HG03064 (cell line): Measurements from ENCODE around the gene GJD3.
A peak's percentile ranks its signal among the peaks of the same experiment; 100 is the strongest.

Experiments
- ATAC-seq: cut with Tn5 transposase; IDR thresholded peaks from one replicate; pipeline ENCODE4 v1.9.1; 2021; ENCODE audit warnings: low read depth; ENCODE audit not compliant: unreplicated experiment

GJD3 gene

DNA sequence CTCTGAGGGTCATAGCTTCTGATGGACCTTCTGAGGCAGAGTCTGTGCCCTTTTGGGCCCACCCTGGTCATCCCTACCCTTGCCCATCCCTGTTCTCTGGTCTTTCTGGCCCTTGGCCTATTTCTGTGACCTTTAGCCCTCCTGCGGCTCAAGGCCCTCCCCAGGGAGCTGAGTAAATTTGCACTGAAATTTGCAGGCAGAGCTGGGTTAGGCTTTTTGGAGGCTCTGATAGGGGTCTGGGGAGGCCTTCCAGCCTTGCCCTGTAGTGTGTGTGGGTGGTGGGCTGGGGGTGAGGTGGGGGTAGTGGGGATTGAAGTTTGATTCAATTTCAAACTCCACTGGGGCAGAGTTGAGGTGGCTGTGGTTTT is 37.7 kb downstream of the GJD3 start:
- no peak for ATAC-seq

DNA sequence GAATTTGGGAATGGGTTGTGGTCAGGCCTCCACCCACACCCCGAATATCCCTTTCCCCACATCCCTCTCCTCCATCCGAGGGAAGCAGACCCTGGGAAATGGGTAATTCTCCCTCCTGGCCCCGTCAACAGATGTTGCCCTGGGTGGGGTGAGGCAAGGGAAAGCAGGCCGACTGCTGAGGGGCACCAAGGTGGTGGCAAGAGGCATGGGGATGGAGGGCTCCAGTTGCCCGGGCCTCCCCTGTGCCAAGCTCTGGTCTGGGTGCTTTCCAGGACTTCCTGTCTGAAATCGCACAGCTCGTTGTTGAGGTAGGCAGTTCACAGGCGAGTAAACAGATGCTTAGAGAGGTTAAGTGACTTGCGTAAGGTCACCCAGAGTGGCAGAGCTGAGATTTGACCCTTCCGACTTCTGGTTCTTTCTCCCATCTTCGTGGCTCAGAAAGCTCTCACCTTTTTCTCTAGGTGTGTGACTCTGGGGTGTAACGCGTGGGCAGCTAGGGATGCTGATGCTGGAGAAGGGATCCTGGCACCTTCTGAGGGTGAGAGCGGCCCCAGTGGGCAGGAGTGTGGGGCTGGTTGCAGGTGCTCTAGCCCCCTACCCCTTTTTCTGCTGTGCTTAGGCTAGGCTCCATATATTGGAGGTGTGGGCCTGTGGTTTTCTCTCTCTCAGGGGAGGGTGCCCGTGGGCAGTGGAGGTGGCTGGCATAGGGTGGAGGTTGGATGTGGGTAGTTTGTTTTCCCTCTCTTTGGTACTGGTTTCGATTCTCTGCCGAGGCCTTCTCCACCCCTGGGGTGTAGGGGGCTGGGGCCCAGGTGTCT is 38.3 kb downstream of the GJD3 start:
- ATAC-seq: no peak

DNA sequence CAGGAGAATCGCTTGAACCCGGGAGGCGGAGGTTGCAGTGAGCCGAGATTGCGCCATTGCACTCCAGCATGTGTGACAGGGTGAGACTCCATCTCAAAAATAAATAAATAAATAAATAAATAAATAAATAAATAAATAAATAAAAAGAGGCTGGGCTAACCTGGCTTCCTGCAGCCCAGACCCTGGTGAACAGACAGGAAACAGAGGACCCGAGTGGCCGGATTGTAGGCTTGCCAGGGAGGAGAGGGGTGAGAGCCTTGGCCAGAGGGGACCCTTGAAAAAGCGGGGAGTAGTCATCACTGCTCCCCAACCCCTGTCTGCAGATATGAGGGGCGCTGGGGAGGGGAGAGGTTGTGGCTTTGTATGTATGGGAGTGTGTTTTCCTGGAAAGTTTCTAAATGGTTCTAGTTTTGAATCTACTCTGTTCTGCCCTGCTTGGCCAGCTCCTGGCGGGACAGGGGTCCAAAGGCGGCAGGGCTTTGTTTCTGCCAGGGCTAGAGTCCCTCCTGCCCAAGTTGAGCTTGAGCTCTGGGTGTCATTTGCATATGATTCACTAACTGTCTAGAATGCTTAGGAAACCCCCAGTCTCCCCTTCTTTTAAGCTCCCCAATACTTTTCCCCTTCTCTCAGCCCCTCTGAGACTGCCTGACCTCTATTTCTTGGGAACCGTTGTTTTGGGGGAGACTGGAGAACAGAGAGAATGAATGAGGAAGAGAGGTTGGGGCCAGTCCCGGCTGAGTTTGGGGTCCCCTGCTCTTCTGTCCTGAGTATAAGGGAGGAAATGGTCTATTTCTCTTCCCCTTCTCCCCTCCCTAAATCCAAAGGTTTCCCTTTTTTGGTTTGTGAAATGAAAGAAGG is 39.2 kb downstream of the GJD3 start:
- ATAC-seq: no peak

DNA sequence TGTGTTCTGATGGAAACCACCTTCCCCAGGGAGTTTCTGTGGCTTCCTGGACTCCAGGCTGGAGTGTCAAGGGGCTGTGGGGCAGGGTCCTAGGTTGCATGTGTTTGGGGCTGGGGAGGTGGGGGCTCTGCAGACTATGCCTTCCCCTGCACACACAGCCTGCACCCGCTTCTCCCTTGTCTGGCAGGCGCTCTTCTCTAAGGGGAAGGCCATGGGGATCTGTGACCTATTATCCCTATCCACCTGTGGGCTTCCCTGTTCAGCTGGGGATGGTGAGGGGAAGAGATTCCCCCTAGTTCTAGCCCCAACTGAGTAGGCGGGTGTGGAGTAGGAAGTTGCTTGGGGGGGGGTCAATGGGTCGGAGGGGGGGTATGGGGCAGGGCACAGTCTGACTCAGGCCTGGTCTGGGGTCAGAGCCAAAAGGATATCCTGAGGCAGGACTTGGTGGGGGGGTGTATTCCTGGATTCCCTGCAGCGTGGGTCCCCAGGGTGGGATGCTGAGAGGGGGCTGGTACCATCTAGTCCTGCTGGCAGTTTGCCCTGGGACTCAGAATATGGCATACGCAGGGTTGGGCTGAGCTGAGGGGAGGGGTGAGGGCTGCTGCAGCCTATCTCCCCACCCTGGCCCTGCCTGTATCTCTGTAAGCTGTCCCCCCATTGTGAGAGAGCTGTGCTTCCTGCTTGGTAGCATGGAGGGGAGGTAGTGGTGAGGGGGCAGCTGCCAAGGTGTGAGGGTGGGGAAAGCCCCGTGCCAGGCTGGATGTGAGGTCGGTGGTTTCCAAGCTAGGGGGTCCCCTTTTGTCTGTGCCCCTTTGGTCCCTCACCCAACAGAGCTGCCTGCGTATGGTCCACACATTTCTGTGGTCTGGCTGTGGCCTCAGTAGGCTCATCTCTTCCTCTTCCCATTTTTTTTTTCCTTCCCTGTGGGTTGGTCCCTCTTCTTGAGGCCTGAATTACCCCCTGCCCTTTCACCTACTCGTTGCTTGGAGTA is 40.9 kb downstream of the GJD3 start:
- no peak for ATAC-seq

DNA sequence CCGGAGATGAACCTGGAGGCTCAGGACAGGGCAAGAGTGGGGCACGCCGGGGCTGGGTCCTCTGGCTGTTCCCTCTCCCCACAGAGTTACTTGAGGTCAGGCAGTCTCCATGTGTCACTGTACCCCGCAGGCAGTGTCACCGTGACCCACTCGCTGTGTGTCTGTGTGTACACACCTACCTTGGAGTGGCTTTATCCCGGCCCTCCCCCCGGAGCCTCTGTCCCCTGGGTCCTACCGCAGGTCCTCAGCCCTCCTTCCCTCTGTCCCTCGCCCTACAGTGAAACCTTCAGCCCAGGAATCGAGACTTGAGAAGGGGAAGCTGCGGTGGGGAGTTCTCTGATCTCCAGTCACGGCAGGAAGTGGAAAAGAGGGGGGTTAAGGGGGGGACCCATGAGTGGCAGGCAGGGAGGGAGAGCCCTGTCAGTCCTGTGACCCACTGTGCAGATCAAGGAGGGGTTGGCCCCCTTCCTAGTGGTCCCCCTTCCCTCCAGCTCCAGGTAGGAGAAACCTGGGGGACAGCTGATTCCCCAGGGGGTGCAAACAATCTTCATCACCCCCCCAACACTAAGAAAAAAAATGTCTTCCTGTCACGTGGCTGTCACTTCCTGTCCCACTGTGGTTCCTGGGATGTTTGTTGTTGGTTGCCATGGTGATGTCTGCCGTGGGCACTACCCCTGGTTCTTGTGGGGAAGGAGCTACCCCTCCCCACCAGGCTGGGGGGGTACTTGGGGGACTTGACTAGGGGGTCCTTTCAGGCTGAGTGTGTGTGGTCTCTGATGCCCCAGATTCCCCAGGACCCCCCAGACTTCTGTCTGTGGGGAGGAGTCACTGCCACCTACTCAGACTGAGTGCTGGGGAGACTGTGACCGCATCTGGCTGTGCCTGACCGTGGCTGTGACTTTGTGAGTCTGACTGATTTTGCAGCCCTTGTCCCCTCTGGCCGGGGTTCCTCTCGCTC is 41.9 kb downstream of the GJD3 start:
- no peak for ATAC-seq

DNA sequence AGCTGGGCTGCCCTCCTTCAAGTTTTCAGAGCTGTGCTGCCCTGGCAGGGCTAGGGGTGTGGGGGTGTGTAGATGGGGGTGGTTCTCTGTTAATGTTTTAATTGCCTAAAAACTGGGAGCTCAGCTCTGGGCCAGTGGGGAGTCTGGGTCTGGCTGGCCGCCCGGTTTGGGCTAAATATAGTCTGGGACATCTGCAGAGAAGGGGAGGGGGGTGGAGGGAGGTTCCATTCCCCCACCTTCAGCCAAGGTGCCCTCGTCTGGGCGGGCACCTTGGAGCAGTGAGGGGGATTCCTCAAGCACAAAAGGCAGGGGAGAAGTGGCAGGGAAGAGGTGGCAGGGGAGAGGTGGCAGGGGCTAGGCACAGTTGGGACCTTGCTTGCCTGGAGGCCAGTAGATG is 42.6 kb downstream of the GJD3 start:
- no peak for ATAC-seq

DNA sequence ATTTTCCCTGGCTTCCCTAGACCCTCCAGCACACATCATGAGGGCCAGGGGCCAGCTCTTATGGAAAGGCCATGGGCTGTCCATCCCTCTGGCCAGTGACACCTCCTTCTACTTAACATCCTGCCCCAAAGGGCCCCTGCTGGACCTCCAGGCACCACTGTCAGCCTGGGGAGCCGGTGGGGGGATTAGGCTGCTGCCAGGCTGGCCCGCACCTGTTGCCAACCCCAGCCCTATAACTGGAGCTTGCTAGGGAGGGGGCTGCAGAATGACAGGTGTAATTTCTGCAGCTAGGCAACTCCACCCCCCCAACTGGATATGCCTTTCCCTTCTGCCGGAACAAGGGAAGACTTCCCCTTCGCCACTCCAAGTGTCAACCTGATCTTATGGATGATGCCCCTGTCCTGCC is 43.0 kb downstream of the GJD3 start:
- ATAC-seq: no peak

DNA sequence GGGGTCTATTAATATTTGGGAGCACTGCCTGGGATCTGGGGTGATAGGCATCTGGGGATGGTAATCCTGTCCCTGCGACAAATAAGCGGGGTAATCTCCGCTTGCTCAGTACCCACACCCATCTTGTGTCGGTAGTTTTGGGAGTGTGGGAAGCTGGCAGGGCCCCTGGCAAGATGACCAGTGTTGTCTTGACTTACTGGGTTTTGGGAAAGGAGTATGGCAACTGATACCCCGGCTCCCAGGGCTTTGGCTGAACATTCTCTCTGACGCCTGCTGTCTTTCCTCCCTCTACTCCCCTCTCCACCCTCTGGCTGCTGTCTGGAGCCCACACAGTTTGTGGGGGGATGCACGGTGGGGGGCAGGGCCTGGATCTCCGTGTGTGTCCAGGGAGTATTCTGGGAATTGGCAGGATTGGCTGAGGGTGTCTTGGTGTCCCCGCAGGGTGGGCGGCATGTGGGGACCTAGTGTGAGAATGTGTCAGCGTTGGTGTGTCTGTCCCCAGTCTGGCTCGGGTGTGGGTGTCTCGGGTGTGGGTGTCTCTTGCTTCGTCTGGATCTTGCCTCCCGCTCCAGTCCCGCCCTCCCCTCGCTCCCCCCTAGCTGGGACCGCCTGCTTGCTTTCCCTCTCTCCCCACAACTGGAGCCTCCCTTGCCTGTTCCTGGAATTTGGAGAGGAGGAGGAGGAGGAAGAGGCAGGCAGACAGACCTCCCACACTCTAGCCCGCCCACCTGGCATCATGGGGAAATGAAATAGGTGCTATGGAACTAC is 43.6 kb downstream of the GJD3 start:
- no peak for ATAC-seq

DNA sequence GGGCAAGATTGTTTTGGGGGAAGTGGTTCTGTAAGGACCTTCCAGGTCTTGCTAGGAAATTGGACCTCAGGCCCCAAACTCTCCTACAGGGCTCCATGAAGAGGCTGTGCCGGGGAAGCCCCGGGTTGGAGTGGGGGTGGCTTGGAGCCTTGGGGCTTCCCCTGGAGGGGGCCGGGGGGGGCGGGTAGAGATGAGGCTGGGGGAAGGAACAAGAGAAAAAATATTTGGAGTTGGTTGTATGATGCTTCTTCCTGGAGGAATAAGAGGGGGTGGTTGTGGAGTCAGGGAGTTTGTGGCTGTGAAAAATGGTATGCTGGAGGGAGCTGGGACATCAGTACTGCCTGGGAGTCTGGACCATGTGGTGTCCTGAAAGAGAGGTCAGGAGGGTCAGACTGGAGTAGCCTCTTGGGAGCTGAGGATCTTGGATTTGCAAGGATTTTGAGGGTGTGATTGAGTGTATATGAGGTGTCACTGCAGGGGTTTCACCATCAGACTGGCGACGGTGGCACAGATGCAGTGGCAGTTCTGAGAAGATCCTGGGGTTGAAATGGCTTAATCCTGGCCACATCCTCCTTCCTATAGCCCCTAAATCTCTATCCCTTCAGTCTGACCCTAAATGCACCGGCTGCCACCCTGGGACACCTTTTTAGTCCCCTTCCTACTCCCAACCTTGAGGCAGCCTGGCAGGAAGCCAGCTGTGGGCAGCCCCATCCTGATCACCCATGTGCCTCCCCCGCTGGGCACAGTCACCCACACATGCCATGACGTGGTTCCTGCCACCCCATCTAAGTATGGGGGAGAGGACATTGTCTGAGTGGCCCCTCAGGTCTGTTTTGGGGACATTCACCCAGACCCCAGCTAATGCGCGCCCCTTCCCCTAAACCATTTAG is 44.6 kb downstream of the GJD3 start:
- no peak for ATAC-seq

DNA sequence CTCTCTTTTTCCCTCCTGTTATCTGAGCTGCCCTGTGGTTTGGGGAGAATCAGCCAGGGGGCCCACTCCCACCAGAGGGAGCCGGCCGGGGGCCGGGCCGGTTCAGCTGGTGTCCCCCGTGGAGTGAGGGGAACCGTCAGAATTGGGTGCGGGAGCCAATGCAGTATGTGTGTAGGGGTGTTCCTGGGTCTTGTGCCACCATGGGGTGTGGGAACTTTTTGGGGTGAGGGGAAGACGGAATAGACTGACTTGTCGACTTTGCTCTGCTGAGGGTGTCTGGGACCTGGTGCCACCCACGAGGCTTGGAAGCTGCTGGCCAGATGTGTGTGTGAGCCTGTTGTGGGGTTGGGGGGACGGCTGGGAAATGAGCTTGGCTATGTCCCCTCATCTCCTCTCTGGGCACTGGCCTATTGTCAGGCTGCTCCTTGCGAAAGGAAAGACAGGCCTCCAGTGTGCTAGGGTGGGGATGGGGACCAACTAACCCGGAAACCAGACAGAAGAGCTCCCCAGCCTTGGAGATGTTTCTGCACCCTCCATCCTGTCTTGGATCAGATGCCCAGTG is 45.6 kb downstream of the GJD3 start:
- ATAC-seq: no peak

DNA sequence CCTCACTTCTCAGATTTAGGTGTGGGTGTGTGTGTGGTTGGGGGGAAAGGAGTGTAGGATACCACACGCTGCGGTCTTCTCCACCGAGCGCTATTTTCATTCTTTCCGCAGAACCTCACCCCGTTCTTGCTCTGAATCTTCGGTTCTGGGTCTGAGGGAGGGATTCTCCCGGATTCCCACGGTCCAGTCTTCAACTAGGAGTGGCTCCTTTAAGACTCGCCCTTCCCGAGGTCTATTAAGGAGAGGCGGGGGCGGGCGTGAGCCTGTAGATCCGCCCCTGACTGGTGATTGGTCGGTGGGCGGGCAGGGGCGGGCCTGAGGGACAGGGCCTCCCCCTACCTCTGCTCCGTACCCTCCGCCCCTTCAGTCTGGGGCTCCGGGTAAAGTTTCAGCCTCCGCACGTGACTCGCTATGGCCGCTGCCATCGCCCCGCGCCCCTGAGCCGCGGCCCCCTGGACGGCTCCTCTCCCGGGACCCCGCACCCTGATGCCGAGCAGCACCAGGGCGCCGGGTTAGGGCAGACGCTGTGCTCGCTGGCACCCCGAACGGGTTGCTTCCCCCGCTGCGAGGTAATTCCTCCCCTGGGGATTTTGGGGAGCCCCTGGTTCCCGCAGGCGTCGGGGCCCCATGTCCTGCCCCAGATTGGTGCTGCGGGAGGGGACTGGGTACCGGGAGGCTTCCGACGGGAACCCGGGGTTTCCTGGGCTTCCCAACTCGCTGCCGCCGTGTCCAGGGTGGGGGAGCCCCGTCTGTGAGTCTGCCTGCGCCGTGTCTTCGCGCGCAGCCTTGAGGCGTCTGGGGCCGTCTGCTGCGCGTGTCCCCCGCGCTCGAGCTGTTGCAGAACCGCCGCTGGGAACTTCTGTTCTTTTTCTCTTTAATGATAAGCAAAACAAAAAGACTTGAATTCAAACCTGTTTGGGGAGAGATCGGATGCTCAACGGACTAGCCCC is 46.4 kb downstream of the GJD3 start:
- peak; percentile 40 for ATAC-seq

DNA sequence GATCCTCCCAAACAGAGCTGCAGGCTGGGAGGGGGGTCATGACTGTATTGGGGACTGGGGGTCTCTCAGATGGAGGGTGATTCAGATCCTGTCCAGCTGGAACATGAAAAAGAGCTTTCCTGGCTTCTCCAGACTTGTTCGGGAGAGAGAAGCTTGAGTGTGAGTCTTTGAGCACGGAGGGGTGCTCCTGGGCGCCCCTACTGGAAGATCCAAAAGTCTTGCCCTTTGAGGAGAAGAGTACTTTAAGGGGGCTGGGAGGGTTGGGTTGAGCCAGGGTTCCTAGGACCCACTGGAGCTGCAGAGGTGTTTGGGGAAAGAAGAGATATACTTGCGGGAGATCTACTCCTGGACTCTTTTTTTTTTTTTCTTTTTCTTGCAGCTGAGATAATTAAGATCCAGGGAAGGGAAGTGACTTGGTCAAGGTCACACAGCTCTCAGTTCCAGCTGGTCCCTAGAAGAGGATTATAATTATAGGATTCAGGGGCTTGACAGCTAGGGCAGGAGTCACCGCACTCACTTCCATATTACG is 47.1 kb downstream of the GJD3 start:
- ATAC-seq: no peak

DNA sequence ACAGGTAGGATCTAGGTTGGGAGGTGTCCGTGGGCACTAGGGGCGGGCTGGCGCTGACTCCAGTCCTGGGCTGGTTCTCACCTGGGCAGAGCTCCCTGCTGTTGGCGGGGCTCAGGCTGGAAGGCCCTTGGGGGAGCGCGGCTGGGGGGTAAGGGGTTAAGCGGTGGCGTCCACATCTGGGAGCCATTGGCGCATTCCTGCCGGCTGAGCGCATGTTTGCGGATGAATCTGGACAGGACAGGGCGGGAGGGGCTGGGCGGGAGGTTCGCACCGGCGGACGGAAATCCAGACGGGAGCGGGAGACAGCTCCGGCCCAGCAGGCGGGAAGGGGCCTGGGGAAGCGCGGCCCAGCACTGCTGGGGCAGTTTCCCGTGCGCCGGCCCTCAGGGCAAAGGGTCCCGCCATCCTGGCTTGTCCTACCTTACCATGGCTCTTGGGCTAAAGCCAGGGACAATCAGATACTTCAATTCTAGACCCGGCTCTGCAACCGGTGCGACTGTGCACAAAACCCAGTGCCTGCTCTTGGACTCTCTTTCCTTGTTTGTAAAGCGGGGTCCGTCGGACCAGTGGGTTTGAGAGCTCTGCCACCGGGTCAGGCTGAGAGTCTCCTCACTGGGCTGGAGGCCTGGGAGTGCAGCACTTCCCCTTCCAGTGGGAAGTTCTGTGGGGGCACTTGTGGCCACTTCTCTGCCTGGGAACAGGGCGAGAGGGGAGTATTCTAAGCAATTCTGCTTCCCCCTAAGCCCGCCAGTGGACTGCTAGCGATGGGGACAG is 47.8 kb downstream of the GJD3 start:
- no peak for ATAC-seq

DNA sequence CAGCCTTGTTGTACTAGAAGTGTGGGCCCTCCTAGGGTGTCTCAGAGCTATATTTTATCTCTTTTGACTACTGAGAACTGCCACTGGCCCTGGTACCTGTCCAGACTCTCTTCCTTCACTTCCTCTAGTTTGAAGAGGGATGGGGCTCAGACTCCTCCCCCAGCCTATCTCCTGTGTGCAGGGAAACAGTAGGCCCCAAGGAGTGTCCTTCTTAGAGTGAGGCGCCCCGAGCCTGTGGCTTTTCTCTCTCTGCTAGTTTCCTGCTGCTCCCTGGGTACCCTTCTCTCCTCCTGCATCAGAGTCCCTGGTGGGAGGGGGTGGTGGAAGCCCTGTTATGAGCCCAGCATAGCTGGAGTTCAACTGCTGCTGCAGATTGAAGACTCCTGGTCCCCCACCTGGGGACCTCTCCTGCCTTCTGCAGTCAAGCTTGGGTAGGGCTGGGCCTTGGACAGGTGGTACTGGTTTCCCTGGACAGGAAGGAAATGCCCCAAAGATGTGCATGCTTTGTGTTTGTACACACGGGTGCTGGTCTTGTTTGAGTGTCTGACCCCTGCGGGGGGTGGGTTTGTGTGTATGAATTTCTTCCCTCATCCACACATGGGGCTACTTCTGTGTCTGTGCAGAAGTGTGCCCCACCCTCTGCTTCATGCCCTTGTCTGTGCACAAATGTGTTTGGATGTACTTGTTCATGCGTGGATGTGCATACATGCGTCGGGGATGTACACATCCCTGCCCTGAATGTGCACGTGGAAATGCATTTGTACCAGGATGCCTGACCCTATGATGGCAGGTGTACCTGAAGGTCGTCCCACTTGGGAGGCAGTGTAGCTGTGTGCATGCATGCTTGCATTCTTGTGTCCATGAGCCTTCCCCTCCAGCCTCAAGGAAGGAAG is 48.6 kb downstream of the GJD3 start:
- no peak for ATAC-seq

DNA sequence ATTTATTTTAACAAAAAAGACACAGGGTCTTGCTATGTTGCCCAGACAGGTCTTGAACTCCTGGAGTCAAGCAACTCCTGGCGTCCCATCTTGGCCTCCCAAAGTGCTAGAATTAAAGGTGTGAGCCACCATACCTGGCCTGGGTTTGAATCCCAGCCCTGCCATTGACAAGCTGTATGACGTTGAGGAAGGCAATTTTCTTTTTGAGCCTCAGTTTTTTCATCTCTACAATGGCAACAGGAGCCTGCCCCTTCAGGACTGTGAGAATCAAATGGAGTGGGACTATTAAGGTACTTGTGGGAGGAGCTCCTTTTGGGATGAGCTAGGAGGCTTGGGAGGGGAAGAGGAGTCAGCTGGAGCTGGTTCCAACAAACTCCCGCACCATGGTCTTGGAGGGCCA is 49.3 kb downstream of the GJD3 start:
- no peak for ATAC-seq
